ENCODE measurements around the gene AKAP6.

- TF ChIP-seq CTCF (IDR thresholded peaks at IDR 0.05; ENCODE audit: insufficient read depth, low read depth, low read length) (no peak), EZH2 (IDR thresholded peaks at IDR 0.05; ENCODE audit: insufficient read depth, low read length) (no peak)
These were observed 144.4 kb downstream of the AKAP6 start for GRCh38 chr14:32473464-32473855.
